ENCODE data around the gene SESN1.

GRCh38 chr6:108960601-108961000 lies 134.0 kb downstream of the SESN1 start:
- TF ChIP-seq CTCF (IDR thresholded peaks at IDR 0.05), result no peak
- TF ChIP-seq POLR2A (IDR thresholded peaks at IDR 0.05), result no peak

All from Peyer's patch (tissue), 4 donors.